HepG2 (cell line): ENCODE measurements around the gene CHP1. TPM values are rescaled to one million over a fixed set of nuclear protein-coding genes. Genes with fewer than 3 reads are reported as not detected.

Source experiments
- CBX1 ChIP-seq: IDR thresholded peaks from one replicate; pipeline ENCODE4 v1.6.1; 2016; ENCODE audit warnings: antibody characterized with exemption, low read depth
- CENPT ChIP-seq: sonication (generic); formaldehyde crosslinking; IDR thresholded peaks from 2 replicates; pipeline ENCODE4 v1.8.0; 2022; ENCODE audit warnings: low read depth, mild to moderate bottlenecking, moderate library complexity, missing genetic modification reagents
- CHCHD3 ChIP-seq: sonication (generic); formaldehyde crosslinking; IDR thresholded peaks from 2 replicates; pipeline ENCODE4 v1.8.0; 2022; ENCODE audit warnings: mild to moderate bottlenecking, missing genetic modification reagents, moderate library complexity
- ELF1 ChIP-seq: sonication (generic); formaldehyde crosslinking; IDR thresholded peaks from 2 replicates; pipeline ENCODE4 v1.4.0; 2020; ENCODE audit warnings: missing genetic modification reagents
- FOXC1 ChIP-seq: sonication (generic); formaldehyde crosslinking; IDR thresholded peaks from 2 replicates; pipeline ENCODE4 v1.8.0; 2022; ENCODE audit warnings: mild to moderate bottlenecking, missing genetic modification reagents, borderline replicate concordance
- GZF1 ChIP-seq: sonication (generic); formaldehyde crosslinking; IDR thresholded peaks from 2 replicates; pipeline ENCODE4 v1.5.1; 2020; ENCODE audit warnings: mild to moderate bottlenecking, missing genetic modification reagents
- HMG20A ChIP-seq: IDR thresholded peaks from 2 replicates; pipeline ENCODE4 v1.6.1; 2016; ENCODE audit warnings: borderline replicate concordance
- HMGXB4 ChIP-seq, 2 experiments: sonication (generic) in 1 of 2; formaldehyde crosslinking in 1 of 2; IDR thresholded peaks; 2 replicates each; pipeline versions ENCODE4 v1.4.0 to v1.6.1; 2018 to 2020; ENCODE audit warnings: missing genetic modification reagents in 2 of 2, borderline replicate concordance in 1 of 2, low read depth in 1 of 2, mild to moderate bottlenecking in 1 of 2, missing biosample characterization in 1 of 2
- NCOA2 ChIP-seq: sonication (generic); formaldehyde crosslinking; IDR thresholded peaks from 2 replicates; pipeline ENCODE4 v1.8.0; 2022; ENCODE audit warnings: inconsistent platforms
- NKX3-1 ChIP-seq: sonication (generic); formaldehyde crosslinking; IDR thresholded peaks from 2 replicates; pipeline ENCODE4 v1.5.0; 2020; ENCODE audit warnings: missing genetic modification reagents
- PHF5A ChIP-seq: IDR thresholded peaks from one replicate; pipeline ENCODE4 v1.6.1; 2018; ENCODE audit warnings: low read depth, missing genetic modification reagents; ENCODE audit not compliant: unreplicated experiment
- PLRG1 ChIP-seq: fragments of 450-650 bp; conservative IDR thresholded peaks from 2 replicates; pipeline ENCODE4 v1.6.1; 2016
- PRDM15 ChIP-seq: sonication (generic); formaldehyde crosslinking; IDR thresholded peaks from 2 replicates; pipeline ENCODE4 v1.4.0; 2020; ENCODE audit warnings: missing genetic modification reagents
- SOX6 ChIP-seq, 2 experiments: fragments of 450-650 bp in 1 of 2; sonication (generic) in 1 of 2; formaldehyde crosslinking in 1 of 2; IDR thresholded peaks; 2 replicates each; pipeline versions ENCODE4 v1.4.0 to v1.6.1; 2017 to 2020; ENCODE audit warnings: antibody characterized with exemption in 1 of 2, mild to moderate bottlenecking in 1 of 2, missing genetic modification reagents in 1 of 2
- SRF ChIP-seq: IDR thresholded peaks from 2 replicates; pipeline ENCODE4 v1.6.1; 2011; ENCODE audit warnings: mild to moderate bottlenecking, low read depth, low read length, moderate library complexity
- TBX2 ChIP-seq: sonication (generic); formaldehyde crosslinking; IDR thresholded peaks from 2 replicates; pipeline ENCODE4 v1.5.0; 2020; ENCODE audit warnings: missing genetic modification reagents, mild to moderate bottlenecking, borderline replicate concordance
- THAP11 ChIP-seq: IDR thresholded peaks from 2 replicates; pipeline ENCODE4 v1.6.1; 2016; ENCODE audit warnings: missing biosample characterization, missing genetic modification reagents
- ZBTB20 ChIP-seq: sonication (generic); formaldehyde crosslinking; IDR thresholded peaks from 2 replicates; pipeline ENCODE4 v1.8.1; 2023; ENCODE audit warnings: missing genetic modification reagents, low read depth, mild to moderate bottlenecking, borderline replicate concordance
- ZNF275 ChIP-seq: sonication (generic); formaldehyde crosslinking; IDR thresholded peaks from 2 replicates; pipeline ENCODE4 v1.8.0; 2022; ENCODE audit warnings: missing genetic modification reagents, mild to moderate bottlenecking, inconsistent platforms, borderline replicate concordance
- ZNF501 ChIP-seq: sonication (generic); formaldehyde crosslinking; IDR thresholded peaks from 2 replicates; pipeline ENCODE4 v1.5.1; 2020; ENCODE audit warnings: mild to moderate bottlenecking, moderate library complexity, missing genetic modification reagents
- ZNF782 ChIP-seq: sonication (generic); formaldehyde crosslinking; IDR thresholded peaks from 2 replicates; pipeline ENCODE4 v1.4.0; 2020; ENCODE audit warnings: missing genetic modification reagents, mild to moderate bottlenecking, borderline replicate concordance
- ZNF784 ChIP-seq: sonication (generic); formaldehyde crosslinking; IDR thresholded peaks from 2 replicates; pipeline ENCODE4 v1.5.1; 2020; ENCODE audit warnings: missing genetic modification reagents, mild to moderate bottlenecking, borderline replicate concordance
- ZNF841 ChIP-seq: sonication (generic); formaldehyde crosslinking; IDR thresholded peaks from 2 replicates; pipeline ENCODE4 v1.8.1; 2023; ENCODE audit warnings: missing genetic modification reagents, borderline replicate concordance
- polyA plus RNA-seq, 8 experiments: library from polyadenylated mRNA; depleted of rRNA in 3 of 8; stranded (reverse) in 7 of 8; unstranded in 1 of 8; fragments of >200 nt; fragmentation: Illumina TruSeq in 4 of 8; extraction: Trizol in 4 of 8; gene quantifications; 2 replicates each; pipeline versions ENCODE4 v1.2.1 to v1.2.3, GENCODE V29; 2011 to 2016; ENCODE audit warnings: low read depth in 4 of 8, missing spikeins in 1 of 8, mixed read lengths in 1 of 8; ENCODE audit not compliant: insufficient read depth in 1 of 8
- total RNA-seq, 5 experiments: library from RNA; depleted of rRNA; stranded (reverse); fragments of >200 nt; fragmentation: Illumina TruSeq; extraction: Trizol; gene quantifications; 2 replicates each; pipeline ENCODE4 v1.2.3, GENCODE V29; 2016; ENCODE audit warnings: low read depth in 1 of 5

CHP1 gene
- total and polyA plus RNA-seq, 2 of the 13 experiments (the other 11 are each of a cell fraction or from before 2014, with no cell fraction given), result 49.6 to 76.4 TPM

GRCh38 chr15:41259546-41260189 lies 28.6 kb downstream of the CHP1 start (continued):
- TF ChIP-seq SOX6 (IDR thresholded peaks at IDR 0.05) (no peak), SOX6 (CRISPR knock-in tag; IDR thresholded peaks at IDR 0.05) (peak; percentile 90), CHCHD3 (CRISPR knock-in tag) (no peak), FOXC1 (CRISPR knock-in tag) (0 out of 2 replicates have a peak, but pooled peaks have one; percentile 42), GZF1 (CRISPR knock-in tag) (no peak), ZNF784 (CRISPR knock-in tag) (peak; percentile 70; the same call in 1 of the 2 replicates), ZNF275 (CRISPR knock-in tag) (no peak), ELF1 (CRISPR knock-in tag) (peak; percentile 42; the same call in 1 of the 2 replicates), TBX2 (CRISPR knock-in tag) (peak; percentile 93), ZNF501 (CRISPR knock-in tag) (peak; percentile 62), SRF (no peak), NCOA2 (CRISPR knock-in tag) (peak; percentile 86), THAP11 (CRISPR knock-in tag) (peak; percentile 62), HMG20A (CRISPR knock-in tag) (peak; percentile 88; the same call in 1 of the 2 replicates), CBX1 (peak; percentile 38), ZBTB20 (CRISPR knock-in tag) (peak; percentile 96; the same call in 1 of the 2 replicates), HMGXB4 (CRISPR knock-in tag; IDR thresholded peaks at IDR 0.05; ENCODE audit: borderline replicate concordance in 1 of 2, low read depth in 1 of 2) (no peak), PLRG1 (no peak), ZNF782 (CRISPR knock-in tag) (no peak), PHF5A (CRISPR knock-in tag) (peak; percentile 37), CENPT (CRISPR knock-in tag) (no peak), ZNF841 (no peak), NKX3-1 (CRISPR knock-in tag) (0 out of 2 replicates have a peak, but pooled peaks have one; percentile 64), PRDM15 (CRISPR knock-in tag) (no peak)
